OCI-M1 (cell line): Measurements from ENCODE around the gene FAU.
"Not testable (repeated sequence)": the region's sequence is repeated elsewhere in the genome, so short reads cannot be mapped to it uniquely, and the experiment has no call there.

Experiments used
- DNase-seq: peaks from one replicate; lab custom pipeline; 2025; lab: John Stamatoyannopoulos, UW

FAU gene

GRCh38 chr11:65119670-65119995 is 2.3 kb downstream of the FAU start:
- no peak for DNase-seq

- DNase-seq = not testable (repeated sequence)
Observed at GRCh38 chr11:65118891-65119669, 2.9 kb downstream of the FAU start.

GRCh38 chr11:65118097-65118837 is 3.7 kb downstream of the FAU start:
- no peak for DNase-seq

GRCh38 chr11:65117206-65118096 is 4.5 kb downstream of the FAU start, which contains the start of gene ZNHIT2:
TSS of gene ZNHIT2 (minus strand) at chr11:65117701. CDS start at chr11:65117653, 48 bp downstream.
- DNase-seq = peak; percentile 99

GRCh38 chr11:65116370-65117205 is 5.3 kb downstream of the FAU start:
- no peak for DNase-seq

GRCh38 chr11:65115361-65116082 is 6.4 kb downstream of the FAU start:
- DNase-seq = no peak

- DNase-seq = no peak
Observed at GRCh38 chr11:65114538-65115171, 7.3 kb downstream of the FAU start.

GRCh38 chr11:65113839-65114238 is 8.1 kb downstream of the FAU start:
- DNase-seq = no peak

- no peak for DNase-seq
Observed at GRCh38 chr11:65113361-65113756, 8.6 kb downstream of the FAU start.

GRCh38 chr11:65112546-65113360 is 9.2 kb downstream of the FAU start:
- DNase-seq = peak; percentile 84

GRCh38 chr11:65111744-65112545 is 10.0 kb downstream of the FAU start, which contains the start of gene TM7SF2:
TSS of gene TM7SF2 (plus strand) at chr11:65111872. CDS start at chr11:65112016, 144 bp downstream.
- peak; percentile 98 for DNase-seq

GRCh38 chr11:65111159-65111743 is 10.7 kb downstream of the FAU start:
- DNase-seq = no peak

GRCh38 chr11:65110354-65110861 is 11.5 kb downstream of the FAU start:
- DNase-seq = peak; percentile 93

GRCh38 chr11:65109231-65110198 is 12.4 kb downstream of the FAU start:
- DNase-seq = no peak

- DNase-seq = no peak
Observed at GRCh38 chr11:65108469-65109123, 13.3 kb downstream of the FAU start.
